Mucosa of descending colon (tissue), 3 donors: ENCODE results near the gene AGBL3. TPM values are rescaled to one million over a fixed set of nuclear protein-coding genes. Genes with fewer than 3 reads are reported as not detected.

Source experiments
- ATAC-seq: fragments of 200-7000 bp; cut with Tn5 transposase; one replicate; pipeline ENCODE4 v1.9.1; 2020; ENCODE audit warnings: mild to moderate bottlenecking, moderate library complexity
- DNase-seq, 3 donors: peaks; one replicate each; pipeline ENCODE4 v3.0.0-alpha.2; 2020
- H3K36me3 ChIP-seq: fragments of 200-600 bp; one replicate; pipeline ENCODE4 v1.8.0; 2021; ENCODE audit warnings: low read depth, mild to moderate bottlenecking
- H3K4me1 ChIP-seq: fragments of 200-600 bp; one replicate; pipeline ENCODE4 v1.8.0; 2021; ENCODE audit warnings: low read depth, mild to moderate bottlenecking
- H3K4me3 ChIP-seq: fragments of 200-600 bp; one replicate; pipeline ENCODE4 v1.8.0; 2021; ENCODE audit warnings: mild to moderate bottlenecking
- H3K9me3 ChIP-seq: fragments of 200-600 bp; one replicate; pipeline ENCODE4 v1.8.0; 2021; ENCODE audit warnings: mild to moderate bottlenecking
- intact Hi-C, 2 donors: fragments of 100-400 bp; cut with DNase I in 1 of 2; cut with micrococcal nuclease in 1 of 2; formaldehyde crosslinking; loops; one replicate each; pipeline versions ENCODE4 v1.11.0 to v1.11.1; 2022; cut with DNase I, micrococcal nuclease
- long read RNA-seq, 2 donors: library from polyadenylated mRNA; unstranded; transcript quantifications; one replicate each; pipeline ENCODE4 v2.0.0, GENCODE V29; 2019 to 2021
- total RNA-seq, 3 donors: library from RNA; stranded (reverse); fragmentation: NEBNext Ultra II Directional in 2 of 3; extraction: Animal tissue kit (Norgen Biotek cat#: 25700) in 2 of 3; gene quantifications; one replicate each; pipeline versions ENCODE4 v1.2.1 to v1.2.4, GENCODE V29; 2021 to 2023
- TF ChIP-seq, protein P1 (sequence below): fragments of 200-600 bp; IDR thresholded peaks from one replicate; pipeline ENCODE4 v1.8.0; 2022; ENCODE audit warnings: antibody characterized with exemption, mild to moderate bottlenecking
- donor health status: DM: no; HTN: no; CAD: no; lungs with moderate emphysema.
- donor health status: DM: no; HTN: no; CAD: no.
- donor health status: DM: no; HTN: yes; CAD: no.

AGBL3 gene
- total RNA-seq, result 1 to 10 TPM; 1.6 to 2.5 (median 1.9) TPM
- long read RNA-seq, donor 1, partial matches to known transcripts, result 0 of 3 reads
- long read RNA-seq, donor 1, other reads (novel, unspliced or antisense), result 3 of 3 reads
- long read RNA-seq, donor 2, partial matches to known transcripts, result 0 of 1 reads
- long read RNA-seq, donor 2, other reads (novel, unspliced or antisense), result 1 of 1 reads

DNA sequence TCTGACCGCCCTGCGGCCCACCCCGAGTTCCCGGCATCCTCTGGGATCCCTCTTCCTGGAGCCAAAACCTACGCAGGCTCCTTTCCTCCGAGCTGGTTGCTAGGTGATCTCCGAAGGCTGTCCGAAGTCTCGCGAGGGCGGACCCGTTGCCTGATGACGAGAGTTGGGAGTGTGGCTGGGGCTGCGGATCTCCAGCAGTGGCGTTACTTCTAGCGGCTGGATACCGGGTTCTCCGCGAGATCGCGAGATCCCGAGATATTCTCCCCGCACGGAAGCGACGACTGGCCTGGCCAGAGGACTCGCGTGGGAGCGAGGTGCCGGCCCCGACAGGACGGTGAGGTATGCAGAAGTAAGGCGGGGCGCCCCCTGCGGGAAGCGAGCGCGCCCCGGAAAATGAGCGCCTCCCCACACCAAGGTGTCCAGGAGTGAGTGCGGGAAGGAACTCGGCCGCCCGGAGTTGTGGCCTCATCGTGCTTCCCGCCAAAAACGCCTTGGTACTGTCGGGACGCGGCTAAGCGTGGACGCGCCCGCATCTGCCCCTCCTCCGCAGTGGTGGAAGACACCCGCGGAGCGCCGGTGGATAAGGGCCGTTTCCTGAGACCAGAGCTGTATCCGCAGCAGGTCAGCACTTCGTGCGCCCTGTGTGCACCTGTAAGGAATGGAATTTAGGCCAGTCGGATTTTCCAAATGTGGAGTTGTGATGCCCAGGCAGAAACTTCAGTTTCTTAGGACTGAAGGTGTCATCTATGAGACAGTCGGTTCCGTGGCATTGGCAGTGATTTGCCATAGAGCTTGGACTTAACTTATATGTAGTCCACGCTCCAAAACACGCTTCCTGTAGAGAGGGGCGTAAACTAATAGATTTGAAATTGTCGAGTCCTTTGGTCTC, at the start of gene AGBL3:
AGBL3 (plus strand) TSS at position 146 of the 889 bp plus-strand sequence. CDS start 1,426 bp downstream, outside the sequence.
- H3K4me3 ChIP-seq, result peak within 1 kb of the TSS; percentile 42
- peaks cover 10% of the 10 kb centered on the region for H3K4me1 ChIP-seq
- intact Hi-C loops, result no loop called here
- peak; percentile 96 to 97 (median 97) for DNase-seq
- H3K36me3 ChIP-seq, result no peaks in the 10 kb centered on the region
- TF ChIP-seq, protein P1, sequence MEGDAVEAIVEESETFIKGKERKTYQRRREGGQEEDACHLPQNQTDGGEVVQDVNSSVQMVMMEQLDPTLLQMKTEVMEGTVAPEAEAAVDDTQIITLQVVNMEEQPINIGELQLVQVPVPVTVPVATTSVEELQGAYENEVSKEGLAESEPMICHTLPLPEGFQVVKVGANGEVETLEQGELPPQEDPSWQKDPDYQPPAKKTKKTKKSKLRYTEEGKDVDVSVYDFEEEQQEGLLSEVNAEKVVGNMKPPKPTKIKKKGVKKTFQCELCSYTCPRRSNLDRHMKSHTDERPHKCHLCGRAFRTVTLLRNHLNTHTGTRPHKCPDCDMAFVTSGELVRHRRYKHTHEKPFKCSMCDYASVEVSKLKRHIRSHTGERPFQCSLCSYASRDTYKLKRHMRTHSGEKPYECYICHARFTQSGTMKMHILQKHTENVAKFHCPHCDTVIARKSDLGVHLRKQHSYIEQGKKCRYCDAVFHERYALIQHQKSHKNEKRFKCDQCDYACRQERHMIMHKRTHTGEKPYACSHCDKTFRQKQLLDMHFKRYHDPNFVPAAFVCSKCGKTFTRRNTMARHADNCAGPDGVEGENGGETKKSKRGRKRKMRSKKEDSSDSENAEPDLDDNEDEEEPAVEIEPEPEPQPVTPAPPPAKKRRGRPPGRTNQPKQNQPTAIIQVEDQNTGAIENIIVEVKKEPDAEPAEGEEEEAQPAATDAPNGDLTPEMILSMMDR, result peak; percentile 65
- H3K9me3 ChIP-seq, result no peaks in the 10 kb centered on the region
- ATAC-seq, result peak; percentile 98

DNA sequence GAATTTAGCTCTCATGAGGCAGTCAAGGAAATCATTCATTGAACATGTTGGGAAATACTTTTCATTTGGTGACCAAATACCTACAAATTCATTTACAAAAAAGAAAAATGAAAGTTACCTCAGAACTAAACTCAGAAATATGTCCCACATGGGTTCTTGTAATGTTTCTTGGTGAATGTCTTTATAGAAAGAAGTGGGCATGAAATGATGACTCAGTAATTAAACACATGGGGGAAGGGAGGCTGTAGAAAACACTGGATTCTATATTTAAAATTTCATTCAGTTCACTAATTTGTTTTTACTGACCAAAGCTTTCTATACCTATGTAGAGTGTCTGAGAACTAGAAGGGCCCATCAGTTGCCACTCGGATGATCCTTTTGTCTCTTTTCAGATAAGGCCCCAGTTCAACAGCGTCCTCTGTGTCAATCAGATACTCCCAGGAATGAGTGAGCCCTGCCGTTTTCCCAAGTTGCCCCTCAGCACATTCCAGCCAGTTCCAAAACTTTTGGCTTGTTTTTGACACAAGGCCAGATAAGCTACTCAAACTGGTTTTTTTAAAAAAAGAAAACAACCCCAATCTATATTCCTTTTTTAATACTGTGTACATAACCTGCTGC, 49.3 kb upstream of the AGBL3 start:
- Histone ChIP-seq H3K4me3 (no peak overlapping the region), H3K4me1 (no peaks in the 10 kb centered on the region), H3K9me3 (no peaks in the 10 kb centered on the region), H3K36me3 (no peaks in the 10 kb centered on the region)
- ATAC-seq, result no peak
- intact Hi-C loops, result no loop called here
- DNase-seq, result no peak
- TF ChIP-seq, protein P1, result no peak

DNA sequence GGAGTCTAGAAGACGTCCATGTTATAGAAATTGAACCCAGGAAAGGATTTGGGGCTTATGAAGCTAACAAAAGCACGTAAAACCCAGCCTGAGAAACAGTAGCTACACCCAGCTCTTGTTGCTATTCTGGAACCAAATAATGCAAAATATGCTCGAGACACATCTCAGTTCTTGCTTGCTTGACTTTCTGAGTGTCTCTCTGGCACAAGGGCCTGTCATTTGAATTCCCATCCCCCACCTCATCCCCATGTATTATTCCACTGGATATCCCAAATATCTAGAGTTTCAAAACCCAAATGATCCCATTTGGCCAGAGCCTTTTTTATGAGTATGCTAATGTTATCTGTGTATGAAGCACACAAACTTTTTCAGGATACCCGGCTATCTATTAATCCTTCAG, 48.2 kb upstream of the AGBL3 start:
- H3K4me3 ChIP-seq, result no peak overlapping the region
- no peaks in the 10 kb centered on the region for H3K9me3 ChIP-seq
- no peaks in the 10 kb centered on the region for H3K36me3 ChIP-seq
- no peak for DNase-seq
- TF ChIP-seq, protein P1, result no peak
- intact Hi-C loops, result no loop called here
- no peaks in the 10 kb centered on the region for H3K4me1 ChIP-seq
- ATAC-seq, result no peak

DNA sequence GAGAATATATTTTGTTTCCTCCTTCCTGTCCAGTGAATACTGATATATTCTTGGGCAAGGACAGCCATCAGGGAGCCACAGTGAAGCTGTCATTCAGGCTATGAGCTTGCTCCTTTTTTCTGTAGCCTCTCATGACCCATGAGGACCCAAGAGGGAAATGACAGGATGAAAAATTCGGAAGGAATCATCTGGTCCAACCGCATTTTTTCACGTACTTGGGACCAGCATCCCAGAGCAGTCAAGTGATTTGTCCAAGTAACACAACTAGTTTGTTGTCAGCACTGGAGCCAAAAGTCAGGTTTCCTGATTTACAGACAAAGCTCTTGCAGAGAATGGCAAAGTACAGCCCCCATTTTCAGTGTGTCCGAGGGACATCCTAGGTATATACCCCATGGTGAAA, 47.2 kb upstream of the AGBL3 start:
- TF ChIP-seq, protein P1, result no peak
- H3K36me3 ChIP-seq, result no peaks in the 10 kb centered on the region

DNA sequence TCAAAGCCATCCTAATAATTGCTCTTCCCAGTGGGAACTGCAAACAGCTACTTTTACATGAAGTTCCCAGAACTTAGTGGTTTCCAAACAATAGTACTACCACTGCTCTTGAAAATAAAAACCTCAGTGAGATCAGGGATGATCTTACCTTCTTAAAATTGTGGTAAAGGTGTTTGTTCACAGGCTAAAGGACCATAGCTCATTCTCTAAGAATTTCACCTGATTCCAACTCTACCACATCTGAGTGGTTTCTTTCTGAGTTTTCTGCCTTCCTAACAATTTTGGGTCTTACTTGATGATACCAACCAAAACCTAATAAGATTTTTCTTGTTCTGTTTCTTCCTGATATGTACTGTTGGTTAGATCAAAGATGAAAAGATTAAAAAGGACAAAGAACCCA, 45.6 kb upstream of the AGBL3 start:
- H3K9me3 ChIP-seq, result no peaks in the 10 kb centered on the region
- no peak for ATAC-seq
- no peak overlapping the region for H3K4me3 ChIP-seq
- no peaks in the 10 kb centered on the region for H3K4me1 ChIP-seq
- intact Hi-C loops, result no loop called here
- no peaks in the 10 kb centered on the region for H3K36me3 ChIP-seq
- TF ChIP-seq, protein P1, result no peak
- no peak for DNase-seq

More for the DNA sequence above, 47.2 kb upstream of the AGBL3 start:
- intact Hi-C loops, result no loop called here
- H3K4me1 ChIP-seq, result no peaks in the 10 kb centered on the region
- no peak overlapping the region for H3K4me3 ChIP-seq
- ATAC-seq, result no peak
- DNase-seq, result no peak
- no peaks in the 10 kb centered on the region for H3K9me3 ChIP-seq
